Neural cell (in vitro differentiated cells): ENCODE data around the gene ANKRD66. TPM values are rescaled to one million over a fixed set of nuclear protein-coding genes. Genes with fewer than 3 reads are reported as not detected.
"Not testable (repeated sequence)": the region's sequence is repeated elsewhere in the genome, so short reads cannot be mapped to it uniquely, and the experiment has no call there.

Source experiments
- H2AFZ ChIP-seq: fragments of 200-600, 300-800 bp; sonication (generic), shearing (Covaris generic); 2 replicates; pipeline ENCODE4 v1.6.0; 2014; ENCODE audit warnings: low read depth, mild to moderate bottlenecking, antibody characterized with exemption, low read length, moderate library complexity
- H3F3A ChIP-seq: fragments of 200-600 bp; shearing (Covaris generic); 2 replicates; pipeline ENCODE4 v1.6.1; 2016; ENCODE audit warnings: mild to moderate bottlenecking, moderate library complexity, mixed read lengths, antibody characterized with exemption, low read length; ENCODE audit not compliant: insufficient read depth, poor library complexity, severe bottlenecking
- H3K27ac ChIP-seq: fragments of 200-600, 300-800 bp; sonication (generic), shearing (Covaris generic); 2 replicates; pipeline ENCODE4 v1.5.1; 2014; ENCODE audit warnings: mild to moderate bottlenecking, low read length, moderate library complexity
- H3K27me3 ChIP-seq: fragments of 300-800, 200-600 bp; sonication (generic), shearing (Covaris generic); 2 replicates; pipeline ENCODE4 v1.6.0; 2014; ENCODE audit warnings: mild to moderate bottlenecking, low read depth, low read length, moderate library complexity; ENCODE audit not compliant: insufficient read depth
- H3K36me3 ChIP-seq: fragments of 300-800, 200-600 bp; sonication (generic), shearing (Covaris generic); 2 replicates; pipeline ENCODE4 v1.5.1; 2014; ENCODE audit warnings: mild to moderate bottlenecking, antibody characterized with exemption, low read length, moderate library complexity; ENCODE audit not compliant: insufficient read depth
- H3K4me2 ChIP-seq: fragments of 300-800, 200-600 bp; sonication (generic), shearing (Covaris generic); 2 replicates; pipeline ENCODE4 v1.6.0; 2014; ENCODE audit warnings: mild to moderate bottlenecking, low read length
- H3K4me3 ChIP-seq: fragments of 300-800, 200-600 bp; sonication (generic), shearing (Covaris generic); 2 replicates; pipeline ENCODE4 v1.5.1; 2014; ENCODE audit warnings: mild to moderate bottlenecking, low read length, moderate library complexity
- H3K79me2 ChIP-seq: fragments of 200-600 bp; shearing (Covaris generic); replicated peaks from 2 replicates; pipeline ENCODE4 v1.6.0; 2014; ENCODE audit warnings: mild to moderate bottlenecking, low read length, moderate library complexity; ENCODE audit not compliant: insufficient read depth
- H3K9ac ChIP-seq: fragments of 300-800, 200-600 bp; sonication (generic), shearing (Covaris generic); 2 replicates; pipeline ENCODE4 v1.6.1; 2016; ENCODE audit warnings: mild to moderate bottlenecking, low read length, mixed read lengths
- H3K9me2 ChIP-seq: fragments of 200-600 bp; shearing (Covaris generic); 2 replicates; pipeline ENCODE4 v1.6.1; 2016; ENCODE audit warnings: mild to moderate bottlenecking, low read length, mixed read lengths; ENCODE audit not compliant: insufficient read depth
- H3K9me3 ChIP-seq: fragments of 200-600, 300-800 bp; sonication (generic), shearing (Covaris generic); 2 replicates; pipeline ENCODE4 v1.6.1; 2016; ENCODE audit warnings: mild to moderate bottlenecking, mixed run types, low read length, moderate library complexity, mixed read lengths
- H4K20me1 ChIP-seq: fragments of 200-600 bp; shearing (Covaris generic); 2 replicates; pipeline ENCODE4 v1.6.1; 2016; ENCODE audit warnings: mild to moderate bottlenecking, mixed run types; ENCODE audit not compliant: insufficient read depth
- EP300 ChIP-seq: fragments of 450-650 bp; conservative IDR thresholded peaks from 2 replicates; pipeline ENCODE4 v1.6.1; 2014; ENCODE audit warnings: antibody characterized with exemption, mild to moderate bottlenecking, moderate library complexity; ENCODE audit not compliant: poor library complexity, severe bottlenecking
- EZH2 ChIP-seq: fragments of 200-600, 300-800 bp; shearing (Covaris generic), sonication (generic); IDR thresholded peaks from 2 replicates; pipeline ENCODE4 v1.6.1; 2014; ENCODE audit warnings: antibody characterized with exemption, low read length, borderline replicate concordance, mild to moderate bottlenecking; ENCODE audit not compliant: insufficient read depth, poor library complexity, severe bottlenecking
- MXI1 ChIP-seq: fragments of 450-650 bp; conservative IDR thresholded peaks from 2 replicates; pipeline ENCODE4 v1.6.1; 2014; ENCODE audit warnings: antibody characterized with exemption, mild to moderate bottlenecking; ENCODE audit not compliant: poor library complexity, severe bottlenecking
- POLR2AphosphoS5 ChIP-seq: IDR thresholded peaks from 2 replicates; pipeline ENCODE4 v1.6.1; 2012
- RAD21 ChIP-seq: fragments of 450-650 bp; conservative IDR thresholded peaks from 2 replicates; pipeline ENCODE4 v1.6.1; 2014; ENCODE audit warnings: antibody characterized with exemption, mild to moderate bottlenecking, moderate library complexity
- SMC3 ChIP-seq: fragments of 450-650 bp; conservative IDR thresholded peaks from 2 replicates; pipeline ENCODE4 v1.6.1; 2014; ENCODE audit warnings: antibody characterized with exemption, mild to moderate bottlenecking, moderate library complexity; ENCODE audit not compliant: poor library complexity
- TAF1 ChIP-seq: IDR thresholded peaks from 2 replicates; pipeline ENCODE4 v1.6.1; 2012; ENCODE audit warnings: low read depth
- polyA plus RNA-seq: library from polyadenylated mRNA; depleted of rRNA; stranded (reverse); fragments of >200 nt; gene quantifications from 2 replicates; pipeline ENCODE4 v1.2.3, GENCODE V29; 2014
- TF ChIP-seq, protein P1 (sequence below): fragments of 450-650 bp; IDR thresholded peaks from 2 replicates; pipeline ENCODE4 v1.5.1; 2014; ENCODE audit warnings: antibody characterized with exemption, mild to moderate bottlenecking, moderate library complexity; ENCODE audit not compliant: poor library complexity, severe bottlenecking
- TF ChIP-seq, protein P2 (sequence below): IDR thresholded peaks from 2 replicates; pipeline ENCODE4 v1.6.1; 2012; ENCODE audit warnings: borderline replicate concordance

Gene ANKRD66
- polyA plus RNA-seq, 1 donor from 2014 or later, result not detected

DNA sequence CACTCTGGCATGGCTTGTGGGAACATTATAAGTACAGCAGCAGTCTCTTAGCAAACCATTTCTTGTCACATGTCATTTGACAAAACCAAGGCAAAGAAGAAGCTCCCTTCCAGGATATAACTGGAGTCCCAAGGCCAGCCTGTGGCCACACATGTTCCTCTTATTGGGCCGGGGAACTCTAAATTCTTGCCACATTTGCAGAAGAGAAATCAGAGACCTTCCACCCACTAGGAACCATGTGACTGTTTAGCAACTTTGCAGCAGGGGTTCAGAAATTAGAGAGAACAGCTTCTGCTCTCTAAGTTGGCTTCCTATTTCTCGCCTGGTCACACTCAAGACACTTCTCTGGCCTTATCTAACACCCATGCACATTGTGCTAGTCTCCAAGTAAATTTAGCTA is 26.0 kb downstream of the ANKRD66 start:
- no peaks in the 10 kb centered on the region for H3K27me3 ChIP-seq
- TF ChIP-seq, protein P1, sequence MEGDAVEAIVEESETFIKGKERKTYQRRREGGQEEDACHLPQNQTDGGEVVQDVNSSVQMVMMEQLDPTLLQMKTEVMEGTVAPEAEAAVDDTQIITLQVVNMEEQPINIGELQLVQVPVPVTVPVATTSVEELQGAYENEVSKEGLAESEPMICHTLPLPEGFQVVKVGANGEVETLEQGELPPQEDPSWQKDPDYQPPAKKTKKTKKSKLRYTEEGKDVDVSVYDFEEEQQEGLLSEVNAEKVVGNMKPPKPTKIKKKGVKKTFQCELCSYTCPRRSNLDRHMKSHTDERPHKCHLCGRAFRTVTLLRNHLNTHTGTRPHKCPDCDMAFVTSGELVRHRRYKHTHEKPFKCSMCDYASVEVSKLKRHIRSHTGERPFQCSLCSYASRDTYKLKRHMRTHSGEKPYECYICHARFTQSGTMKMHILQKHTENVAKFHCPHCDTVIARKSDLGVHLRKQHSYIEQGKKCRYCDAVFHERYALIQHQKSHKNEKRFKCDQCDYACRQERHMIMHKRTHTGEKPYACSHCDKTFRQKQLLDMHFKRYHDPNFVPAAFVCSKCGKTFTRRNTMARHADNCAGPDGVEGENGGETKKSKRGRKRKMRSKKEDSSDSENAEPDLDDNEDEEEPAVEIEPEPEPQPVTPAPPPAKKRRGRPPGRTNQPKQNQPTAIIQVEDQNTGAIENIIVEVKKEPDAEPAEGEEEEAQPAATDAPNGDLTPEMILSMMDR, result no peak
- TF ChIP-seq SMC3, result no peak
- TF ChIP-seq RAD21, result no peak
- TF ChIP-seq EZH2, result no peak
- TF ChIP-seq MXI1, result no peak
- no peak for TF ChIP-seq TAF1
- TF ChIP-seq, protein P2, sequence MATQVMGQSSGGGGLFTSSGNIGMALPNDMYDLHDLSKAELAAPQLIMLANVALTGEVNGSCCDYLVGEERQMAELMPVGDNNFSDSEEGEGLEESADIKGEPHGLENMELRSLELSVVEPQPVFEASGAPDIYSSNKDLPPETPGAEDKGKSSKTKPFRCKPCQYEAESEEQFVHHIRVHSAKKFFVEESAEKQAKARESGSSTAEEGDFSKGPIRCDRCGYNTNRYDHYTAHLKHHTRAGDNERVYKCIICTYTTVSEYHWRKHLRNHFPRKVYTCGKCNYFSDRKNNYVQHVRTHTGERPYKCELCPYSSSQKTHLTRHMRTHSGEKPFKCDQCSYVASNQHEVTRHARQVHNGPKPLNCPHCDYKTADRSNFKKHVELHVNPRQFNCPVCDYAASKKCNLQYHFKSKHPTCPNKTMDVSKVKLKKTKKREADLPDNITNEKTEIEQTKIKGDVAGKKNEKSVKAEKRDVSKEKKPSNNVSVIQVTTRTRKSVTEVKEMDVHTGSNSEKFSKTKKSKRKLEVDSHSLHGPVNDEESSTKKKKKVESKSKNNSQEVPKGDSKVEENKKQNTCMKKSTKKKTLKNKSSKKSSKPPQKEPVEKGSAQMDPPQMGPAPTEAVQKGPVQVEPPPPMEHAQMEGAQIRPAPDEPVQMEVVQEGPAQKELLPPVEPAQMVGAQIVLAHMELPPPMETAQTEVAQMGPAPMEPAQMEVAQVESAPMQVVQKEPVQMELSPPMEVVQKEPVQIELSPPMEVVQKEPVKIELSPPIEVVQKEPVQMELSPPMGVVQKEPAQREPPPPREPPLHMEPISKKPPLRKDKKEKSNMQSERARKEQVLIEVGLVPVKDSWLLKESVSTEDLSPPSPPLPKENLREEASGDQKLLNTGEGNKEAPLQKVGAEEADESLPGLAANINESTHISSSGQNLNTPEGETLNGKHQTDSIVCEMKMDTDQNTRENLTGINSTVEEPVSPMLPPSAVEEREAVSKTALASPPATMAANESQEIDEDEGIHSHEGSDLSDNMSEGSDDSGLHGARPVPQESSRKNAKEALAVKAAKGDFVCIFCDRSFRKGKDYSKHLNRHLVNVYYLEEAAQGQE, result no peak
- no peak for TF ChIP-seq POLR2AphosphoS5
- no peak for TF ChIP-seq EP300
- H3K9ac ChIP-seq, result no peak overlapping the region
- H3K79me2 ChIP-seq, result no peaks in the 10 kb centered on the region
- H3F3A ChIP-seq, result no peaks in the 10 kb centered on the region
- no peaks in the 10 kb centered on the region for H3K9me2 ChIP-seq
- no peaks in the 10 kb centered on the region for H3K36me3 ChIP-seq
- H3K9me3 ChIP-seq, result no peaks in the 10 kb centered on the region
- no peak overlapping the region for H3K27ac ChIP-seq
- H3K4me2 ChIP-seq, result no peak overlapping the region
- H3K4me3 ChIP-seq, result no peak overlapping the region
- H2AFZ ChIP-seq, result no peak overlapping the region
- no peaks in the 10 kb centered on the region for H4K20me1 ChIP-seq

DNA sequence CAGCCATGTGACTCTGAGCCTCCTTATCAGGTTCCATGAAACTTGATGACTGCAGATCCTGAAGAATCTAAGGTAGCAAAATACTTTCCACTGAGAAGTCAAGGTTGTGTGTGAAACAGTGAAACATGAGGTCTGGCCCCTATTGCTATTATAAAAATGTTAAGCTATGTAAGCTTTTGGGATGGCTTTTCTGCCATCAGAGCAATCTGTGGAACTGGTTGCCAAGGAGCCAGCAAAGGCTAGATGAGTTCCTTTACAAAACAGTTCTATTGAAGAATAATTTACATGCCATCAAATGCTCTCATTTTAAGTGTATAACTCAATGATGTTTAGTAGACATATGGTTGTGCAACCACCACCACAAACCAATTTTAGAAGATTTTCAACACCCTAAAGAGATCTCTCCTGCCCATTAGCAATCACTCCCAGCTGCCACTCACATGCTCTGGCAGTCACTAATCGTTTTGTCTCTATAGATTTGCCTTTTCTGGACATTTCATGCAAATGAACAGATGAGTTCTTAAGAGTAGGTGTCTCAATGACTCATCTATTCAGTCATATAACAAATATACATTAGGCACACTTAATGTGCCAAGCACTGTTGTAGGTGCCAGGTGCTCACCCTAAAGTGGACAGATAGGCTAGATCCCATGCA is 26.6 kb downstream of the ANKRD66 start:
- no peaks in the 10 kb centered on the region for H3F3A ChIP-seq
- H3K36me3 ChIP-seq, result no peaks in the 10 kb centered on the region
- TF ChIP-seq TAF1 (no peak), EP300 (no peak), SMC3 (no peak), MXI1 (no peak), EZH2 (no peak), RAD21 (no peak), POLR2AphosphoS5 (no peak)
- TF ChIP-seq, protein P2, result no peak
- TF ChIP-seq, protein P1, result no peak
- H3K4me3 ChIP-seq, result no peak overlapping the region
- H3K9ac ChIP-seq, result no peak overlapping the region
- H3K9me3 ChIP-seq, result no peaks in the 10 kb centered on the region
- H3K27ac ChIP-seq, result no peak overlapping the region
- no peaks in the 10 kb centered on the region for H3K27me3 ChIP-seq
- H3K9me2 ChIP-seq, result no peaks in the 10 kb centered on the region
- H3K79me2 ChIP-seq, result no peaks in the 10 kb centered on the region
- H2AFZ ChIP-seq, result no peak overlapping the region
- no peak overlapping the region for H3K4me2 ChIP-seq
- H4K20me1 ChIP-seq, result no peaks in the 10 kb centered on the region

DNA sequence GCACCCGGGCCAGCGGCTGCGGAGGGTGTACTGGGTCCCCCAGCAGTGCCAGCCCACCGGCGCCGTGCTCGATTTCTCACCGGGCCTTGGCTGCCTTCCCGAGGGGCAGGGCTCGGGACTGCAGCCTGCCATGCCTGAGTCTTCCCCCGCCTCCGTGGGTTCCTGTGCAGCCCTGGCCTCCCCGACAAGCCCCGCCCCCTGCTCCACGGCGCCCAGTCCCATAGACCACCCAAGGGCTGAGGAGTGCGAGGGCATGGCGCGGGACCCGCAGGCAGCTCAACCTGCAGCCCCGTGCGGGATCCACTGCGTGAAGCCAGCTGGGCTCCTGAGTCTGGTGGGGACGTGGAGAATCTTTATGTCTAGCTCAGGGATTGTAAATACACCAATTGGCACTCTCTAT is 28.0 kb downstream of the ANKRD66 start:
- not testable (repeated sequence) for H4K20me1 ChIP-seq, H3K4me3 ChIP-seq, H3K9ac ChIP-seq, H3F3A ChIP-seq, H3K27me3 ChIP-seq, H3K9me3 ChIP-seq, H3K79me2 ChIP-seq, H3K9me2 ChIP-seq, H3K4me2 ChIP-seq, H2AFZ ChIP-seq, H3K27ac ChIP-seq, H3K36me3 ChIP-seq
